ENCODE data around the gene BFAR. TPM values are rescaled to one million over a fixed set of nuclear protein-coding genes. Genes with fewer than 3 reads are reported as not detected.

The BFAR gene
- polyA plus RNA-seq, 1 of the 3 experiments (the other 2 are of a cell fraction): 48.3 TPM

- TF ChIP-seq, protein P1, sequence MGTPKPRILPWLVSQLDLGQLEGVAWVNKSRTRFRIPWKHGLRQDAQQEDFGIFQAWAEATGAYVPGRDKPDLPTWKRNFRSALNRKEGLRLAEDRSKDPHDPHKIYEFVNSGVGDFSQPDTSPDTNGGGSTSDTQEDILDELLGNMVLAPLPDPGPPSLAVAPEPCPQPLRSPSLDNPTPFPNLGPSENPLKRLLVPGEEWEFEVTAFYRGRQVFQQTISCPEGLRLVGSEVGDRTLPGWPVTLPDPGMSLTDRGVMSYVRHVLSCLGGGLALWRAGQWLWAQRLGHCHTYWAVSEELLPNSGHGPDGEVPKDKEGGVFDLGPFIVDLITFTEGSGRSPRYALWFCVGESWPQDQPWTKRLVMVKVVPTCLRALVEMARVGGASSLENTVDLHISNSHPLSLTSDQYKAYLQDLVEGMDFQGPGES (IDR thresholded peaks at IDR 0.05; ENCODE audit: low read depth, low read length): no peak
- TF ChIP-seq TEAD4 (IDR thresholded peaks at IDR 0.05; ENCODE audit: borderline replicate concordance, insufficient read depth): no peak
Measured at GRCh38 chr16:14616280-14616679, 16.5 kb upstream of the BFAR start (continued).

GRCh38 chr16:14618566-14618965, 14.2 kb upstream of the BFAR start:
- Histone ChIP-seq H3K9me2 (no peaks in the 10 kb centered on the region), H3K9me3 (no peaks in the 10 kb centered on the region), H3K4me3 (ENCODE audit: low read depth in 2 of 2, low read length in 1 of 2) (no peak overlapping the region), H3K27me3 (ENCODE audit: insufficient read depth) (no peaks in the 10 kb centered on the region), H3F3A (replicated peaks; ENCODE audit: insufficient read depth) (no peaks in the 10 kb centered on the region), H2AFZ (ENCODE audit: low read depth) (no peak overlapping the region), H3K9ac (no peak overlapping the region), H3K36me3 (replicated peaks in 1 of 2; ENCODE audit: control insufficient read depth in 1 of 2, insufficient read depth in 2 of 2, low read length in 1 of 2) (peaks cover 20 to 51% of the 10 kb centered on the region in 2 experiments), H3K27ac (ENCODE audit: low read depth in 2 of 2, low read length in 1 of 2) (no peak overlapping the region), H3K79me2 (ENCODE audit: insufficient read depth) (no peaks in the 10 kb centered on the region), H3K4me2 (no peak overlapping the region), H3K4me1 (ENCODE audit: control insufficient read depth in 1 of 2, insufficient read depth in 2 of 2, low read depth in 1 of 2, low read length in 1 of 2) (no peaks in the 10 kb centered on the region), H4K20me1 (ENCODE audit: insufficient read depth) (no peaks in the 10 kb centered on the region)
- 94% methylated on average over 7 of the region's 7 CpGs for WGBS (ENCODE audit: low lambda C conversion rate)
- no peak for DNase-seq
- CTCF ChIA-PET: interaction anchor here (0.6 to 1.3 kb wide), 2 partner anchors 10 to 339 kb away, joined by 3 read pairs; no protein-coding TSS in a partner anchor
- POLR2A ChIA-PET: no interaction called here
- TF ChIP-seq RXRA (IDR thresholded peaks at IDR 0.05; ENCODE audit: borderline replicate concordance, low read depth) (no peak), EZH2phosphoT487 (IDR thresholded peaks at IDR 0.05; ENCODE audit: borderline replicate concordance, low read depth) (no peak), FOXM1 (IDR thresholded peaks at IDR 0.05; ENCODE audit: low read depth) (no peak), GABPA (IDR thresholded peaks at IDR 0.05; ENCODE audit: low read depth) (no peak), EP300 (IDR thresholded peaks at IDR 0.05; ENCODE audit: borderline replicate concordance in 1 of 2, low read depth in 1 of 2, low read length in 1 of 2) (no peak), REST (IDR thresholded peaks at IDR 0.05; ENCODE audit: low read depth, low read length) (no peak), YY1 (IDR thresholded peaks at IDR 0.05; ENCODE audit: low read depth) (no peak), CTCF (IDR thresholded peaks at IDR 0.05) (no peak), TCF12 (IDR thresholded peaks at IDR 0.05) (no peak), RAD21 (IDR thresholded peaks at IDR 0.05; ENCODE audit: low read length) (no peak), CHD2 (IDR thresholded peaks at IDR 0.05; ENCODE audit: low read length, partially characterized antibody) (no peak), MEF2A (IDR thresholded peaks at IDR 0.05; ENCODE audit: borderline replicate concordance, low read depth) (no peak), ELF1 (IDR thresholded peaks at IDR 0.05) (no peak), USF1 (IDR thresholded peaks at IDR 0.05; ENCODE audit: borderline replicate concordance, low read depth) (no peak), JUND (IDR thresholded peaks at IDR 0.05) (no peak), TAF1 (IDR thresholded peaks at IDR 0.05; ENCODE audit: borderline replicate concordance, low read depth, low read length) (no peak), FOXJ3 (CRISPR knock-in tag; IDR thresholded peaks at IDR 0.05) (no peak)
- TF ChIP-seq, protein P2, sequence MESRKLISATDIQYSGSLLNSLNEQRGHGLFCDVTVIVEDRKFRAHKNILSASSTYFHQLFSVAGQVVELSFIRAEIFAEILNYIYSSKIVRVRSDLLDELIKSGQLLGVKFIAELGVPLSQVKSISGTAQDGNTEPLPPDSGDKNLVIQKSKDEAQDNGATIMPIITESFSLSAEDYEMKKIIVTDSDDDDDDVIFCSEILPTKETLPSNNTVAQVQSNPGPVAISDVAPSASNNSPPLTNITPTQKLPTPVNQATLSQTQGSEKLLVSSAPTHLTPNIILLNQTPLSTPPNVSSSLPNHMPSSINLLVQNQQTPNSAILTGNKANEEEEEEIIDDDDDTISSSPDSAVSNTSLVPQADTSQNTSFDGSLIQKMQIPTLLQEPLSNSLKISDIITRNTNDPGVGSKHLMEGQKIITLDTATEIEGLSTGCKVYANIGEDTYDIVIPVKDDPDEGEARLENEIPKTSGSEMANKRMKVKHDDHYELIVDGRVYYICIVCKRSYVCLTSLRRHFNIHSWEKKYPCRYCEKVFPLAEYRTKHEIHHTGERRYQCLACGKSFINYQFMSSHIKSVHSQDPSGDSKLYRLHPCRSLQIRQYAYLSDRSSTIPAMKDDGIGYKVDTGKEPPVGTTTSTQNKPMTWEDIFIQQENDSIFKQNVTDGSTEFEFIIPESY (IDR thresholded peaks at IDR 0.05; ENCODE audit: borderline replicate concordance, low read depth): no peak
